HCT116 (cell line): ENCODE measurements around the gene PAAF1. TPM values are rescaled to one million over a fixed set of nuclear protein-coding genes. Genes with fewer than 3 reads are reported as not detected.

ENCODE experiments used
- ATAC-seq: fragments of 200-7000 bp; cut with Tn5 transposase; 2 replicates; pipeline ENCODE4 v1.9.1; 2020; ENCODE audit warnings: mild to moderate bottlenecking, moderate library complexity
- BruUV-seq: library from RNA; stranded (reverse); fragments of 400-500 nt; replicated peaks from 2 replicates; lab custom pipeline; 2021; lab: Mats Ljungman, UMichigan
- CTCF ChIA-PET: fragments of 300-600 bp; sonication (Branson Sonifier 250); formaldehyde crosslinking; loops from one replicate; lab custom pipeline; 2021; ENCODE audit warnings: antibody characterized with exemption; lab: Charles Lee
- POLR2A ChIA-PET: fragments of 300-600, 350-600 bp; sonication (Branson Sonifier 250); formaldehyde crosslinking; loops from one replicate; lab custom pipeline; 2021; ENCODE audit warnings: antibody characterized with exemption; lab: Charles Lee
- RAD21 ChIA-PET, 2 experiments: fragments of 300-600 bp; sonication (Branson Sonifier 250); formaldehyde crosslinking; loops; one replicate each; lab custom pipeline; 2023; ENCODE audit warnings: low total read pairs in 2 of 2; ENCODE audit not compliant: uncharacterized antibody in 2 of 2, unreplicated experiment in 2 of 2, low non-redundant PET in 1 of 2; lab: Charles Lee
- DNase-seq: peaks from one replicate; pipeline ENCODE4 v3.0.0-alpha.2; 2010; ENCODE audit warnings: low read depth, low spot score
- H2AFZ ChIP-seq: fragments of 200-600 bp; shearing (Covaris generic), sonication (generic); 2 replicates; pipeline ENCODE4 v1.6.1; 2017; ENCODE audit warnings: low read depth, mixed run types, mixed read lengths, antibody characterized with exemption, low read length; ENCODE audit not compliant: poor library complexity, severe bottlenecking
- H3K27ac ChIP-seq: 2 replicates; pipeline ENCODE4 v1.5.1; 2012; ENCODE audit warnings: low read depth, low read length
- H3K27me3 ChIP-seq: fragments of 200-600 bp; sonication (generic); 2 replicates; pipeline ENCODE4 v1.6.1; 2016; ENCODE audit warnings: mixed run types, low read length, mixed read lengths; ENCODE audit not compliant: insufficient read depth
- H3K36me3 ChIP-seq, 2 experiments: fragments of 200-500 bp in 1 of 2; fragments of 200-600 bp in 1 of 2; sonication (Bioruptor generic) in 1 of 2; sonication (generic) in 1 of 2; 2 replicates each; pipeline versions ENCODE4 v1.5.1 to v1.6.1; 2014 to 2016; ENCODE audit warnings: low read length in 2 of 2, inconsistent platforms in 1 of 2, mixed read lengths in 1 of 2, mixed run types in 1 of 2; ENCODE audit not compliant: insufficient read depth in 2 of 2, control insufficient read depth in 1 of 2
- H3K4me1 ChIP-seq, 2 experiments: fragments of 200-600 bp in 1 of 2; sonication (generic) in 1 of 2; 2 replicates each; pipeline versions ENCODE4 v1.5.1 to v1.6.1; 2012 to 2017; ENCODE audit warnings: low read length in 2 of 2, inconsistent platforms in 1 of 2, mild to moderate bottlenecking in 1 of 2, mixed read lengths in 1 of 2, mixed run types in 1 of 2, moderate library complexity in 1 of 2; ENCODE audit not compliant: insufficient read depth in 2 of 2, control insufficient read depth in 1 of 2
- H3K4me2 ChIP-seq: fragments of 200-600 bp; sonication (generic); 2 replicates; pipeline ENCODE4 v1.6.1; 2017; ENCODE audit warnings: mixed run types, low read length, mixed read lengths
- H3K4me3 ChIP-seq, 2 experiments: fragments of 200-600 bp in 1 of 2; sonication (generic) in 1 of 2; replicated peaks in 1 of 2; 2 replicates each; pipeline ENCODE4 v1.5.1; 2011 to 2016; ENCODE audit warnings: low read length in 2 of 2, control low read depth in 1 of 2, low read depth in 1 of 2, mild to moderate bottlenecking in 1 of 2, mixed read lengths in 1 of 2, mixed run types in 1 of 2
- H3K79me2 ChIP-seq: fragments of 200-600 bp; sonication (generic); 2 replicates; pipeline ENCODE4 v1.6.1; 2017; ENCODE audit warnings: mild to moderate bottlenecking, mixed run types, low read length, moderate library complexity, mixed read lengths; ENCODE audit not compliant: insufficient read depth
- H3K9ac ChIP-seq: fragments of 200-600 bp; sonication (generic); 2 replicates; pipeline ENCODE4 v1.6.1; 2016; ENCODE audit warnings: low read length, mixed read lengths
- H3K9me2 ChIP-seq: fragments of 200-600 bp; sonication (generic), shearing (Covaris generic); 2 replicates; pipeline ENCODE4 v1.6.1; 2017; ENCODE audit warnings: mixed run types, mild to moderate bottlenecking, moderate library complexity; ENCODE audit not compliant: insufficient read depth
- H3K9me3 ChIP-seq, 2 experiments: fragments of 200-500 bp in 1 of 2; fragments of 200-600 bp in 1 of 2; sonication (Bioruptor generic) in 1 of 2; sonication (generic) in 1 of 2; 2 replicates each; pipeline ENCODE4 v1.6.1; 2014 to 2017; ENCODE audit warnings: low read length in 2 of 2, mixed read lengths in 2 of 2, inconsistent platforms in 1 of 2, low read depth in 1 of 2, mild to moderate bottlenecking in 1 of 2, mixed run types in 1 of 2, moderate library complexity in 1 of 2; ENCODE audit not compliant: control insufficient read depth in 1 of 2, insufficient read depth in 1 of 2
- H4K20me1 ChIP-seq: fragments of 200-600 bp; sonication (generic), shearing (Covaris generic); 2 replicates; pipeline ENCODE4 v1.6.1; 2017; ENCODE audit warnings: mixed run types, mild to moderate bottlenecking, moderate library complexity; ENCODE audit not compliant: insufficient read depth
- ATF3 ChIP-seq: IDR thresholded peaks from 2 replicates; pipeline ENCODE4 v1.6.1; 2012
- CEBPB ChIP-seq: IDR thresholded peaks from 2 replicates; pipeline ENCODE4 v1.6.1; 2012; ENCODE audit warnings: low read depth
- CTCF ChIP-seq, 3 experiments: fragments of 200-600 bp in 1 of 3; sonication (generic) in 1 of 3; IDR thresholded peaks in 2 of 3; conservative IDR thresholded peaks in 1 of 3; 2 replicates each; pipeline ENCODE4 v1.5.1; 2012 to 2017; ENCODE audit warnings: low read depth in 2 of 3, low read length in 2 of 3, antibody characterized with exemption in 1 of 3, borderline replicate concordance in 1 of 3, control low read depth in 1 of 3, mild to moderate bottlenecking in 1 of 3, mixed read lengths in 1 of 3, mixed run types in 1 of 3, moderate library complexity in 1 of 3; ENCODE audit not compliant: insufficient read depth in 1 of 3
- EGR1 ChIP-seq: IDR thresholded peaks from 2 replicates; pipeline ENCODE4 v1.6.1; 2012; ENCODE audit warnings: low read depth
- ELF1 ChIP-seq: IDR thresholded peaks from 2 replicates; pipeline ENCODE4 v1.6.1; 2012; ENCODE audit warnings: low read depth, borderline replicate concordance
- EZH2 ChIP-seq: fragments of 200-600 bp; sonication (generic); IDR thresholded peaks from 2 replicates; pipeline ENCODE4 v1.6.1; 2017; ENCODE audit warnings: antibody characterized with exemption, mixed run types
- EZH2phosphoT487 ChIP-seq: fragments of 200-600 bp; IDR thresholded peaks from 2 replicates; pipeline ENCODE4 v1.6.1; 2018; ENCODE audit warnings: antibody characterized with exemption, borderline replicate concordance
- FOSL1 ChIP-seq: IDR thresholded peaks from 2 replicates; pipeline ENCODE4 v1.6.1; 2012; ENCODE audit warnings: low read depth
- JUND ChIP-seq: IDR thresholded peaks from 2 replicates; pipeline ENCODE4 v1.6.1; 2012
- POLR2A ChIP-seq: IDR thresholded peaks from 2 replicates; pipeline ENCODE4 v1.7.0; 2011; ENCODE audit warnings: borderline replicate concordance; ENCODE audit not compliant: insufficient read depth, insufficient read length; ENCODE audit errors: extremely low read depth
- RAD21 ChIP-seq: IDR thresholded peaks from 2 replicates; pipeline ENCODE4 v1.6.1; 2012; ENCODE audit warnings: low read depth, mild to moderate bottlenecking
- SIN3A ChIP-seq: IDR thresholded peaks from 2 replicates; pipeline ENCODE4 v1.6.1; 2012; ENCODE audit warnings: low read depth
- SRF ChIP-seq: IDR thresholded peaks from 2 replicates; pipeline ENCODE4 v1.6.1; 2012; ENCODE audit warnings: low read depth
- YY1 ChIP-seq: IDR thresholded peaks from 2 replicates; pipeline ENCODE4 v1.6.1; 2011; ENCODE audit warnings: low read length, low read depth, moderate library complexity, mild to moderate bottlenecking; ENCODE audit not compliant: insufficient replicate concordance; ENCODE audit errors: extremely low read depth
- ZBTB33 ChIP-seq: IDR thresholded peaks from 2 replicates; pipeline ENCODE4 v1.6.1; 2011; ENCODE audit warnings: mild to moderate bottlenecking, low read length, moderate library complexity; ENCODE audit not compliant: insufficient replicate concordance; ENCODE audit errors: extremely low read depth
- ZFX ChIP-seq: fragments of 450-650 bp; IDR thresholded peaks from 2 replicates; pipeline ENCODE4 v1.6.1; 2017
- intact Hi-C: fragments of 100-400 bp; cut with micrococcal nuclease; formaldehyde crosslinking; loops from 2 replicates; pipeline ENCODE4 v1.10.0; 2022
- total RNA-seq: library from RNA; stranded (reverse); gene quantifications from one replicate; pipeline ENCODE4 v1.2.1, GENCODE V29; 2021; ENCODE audit not compliant: unreplicated experiment
- TF ChIP-seq, protein P1 (sequence below): IDR thresholded peaks from 2 replicates; pipeline ENCODE4 v1.6.1; 2012
- TF ChIP-seq, protein P2 (sequence below): IDR thresholded peaks from 2 replicates; pipeline ENCODE4 v1.6.1; 2012; ENCODE audit warnings: low read depth

PAAF1 gene
- total RNA-seq, 1 experiment from 2014 or later = 15.5 TPM

DNA sequence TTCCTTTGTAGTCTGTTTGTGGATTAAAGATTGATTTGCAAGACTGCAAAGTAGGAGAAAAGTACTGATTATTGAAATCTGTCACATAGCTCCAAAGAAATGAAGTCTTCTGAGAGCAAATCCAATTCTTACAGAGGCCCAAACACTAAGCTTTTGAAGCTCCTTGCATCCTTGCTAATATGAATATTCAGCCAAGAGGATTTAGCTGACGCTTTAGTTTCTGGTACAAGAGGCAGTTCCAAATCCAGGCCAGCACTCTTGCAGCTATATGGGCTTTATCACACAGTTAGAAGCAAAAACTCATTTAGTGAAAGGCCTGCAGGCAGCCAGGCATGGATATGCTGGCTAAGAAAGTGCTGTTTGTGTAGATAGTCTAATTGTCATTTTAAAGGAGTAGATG lies 12.7 kb downstream of the PAAF1 start:
- ChIA-PET CTCF (no interaction called here), POLR2A (no interaction called here), RAD21 (no interaction called here)
- H3K27ac ChIP-seq = no peak overlapping the region
- no peaks in the 10 kb centered on the region for H4K20me1 ChIP-seq
- H3K9ac ChIP-seq = no peak overlapping the region
- no peaks in the 10 kb centered on the region for H3K79me2 ChIP-seq
- no peaks in the 10 kb centered on the region for H3K4me1 ChIP-seq
- DNase-seq = no peak
- no peak for ATAC-seq
- H3K36me3 ChIP-seq = no peaks in the 10 kb centered on the region
- no peaks in the 10 kb centered on the region for H3K27me3 ChIP-seq
- BruUV-seq = no TSS peak
- no peaks in the 10 kb centered on the region for H3K9me2 ChIP-seq
- TF ChIP-seq RAD21 (no peak), SRF (no peak), ATF3 (no peak), EGR1 (no peak), ZBTB33 (no peak), POLR2A (no peak), JUND (no peak), ZFX (no peak), ELF1 (no peak), CTCF (IDR thresholded peaks at IDR 0.05 in 2 of 3, conservative IDR thresholded peaks at IDR 0.05 in 1 of 3; ENCODE audit: borderline replicate concordance in 1 of 3, insufficient read depth in 1 of 3, low read depth in 2 of 3, low read length in 2 of 3) (no peak), SIN3A (no peak), CEBPB (no peak), EZH2 (no peak), FOSL1 (no peak), EZH2phosphoT487 (no peak), YY1 (no peak)
- TF ChIP-seq, protein P1, sequence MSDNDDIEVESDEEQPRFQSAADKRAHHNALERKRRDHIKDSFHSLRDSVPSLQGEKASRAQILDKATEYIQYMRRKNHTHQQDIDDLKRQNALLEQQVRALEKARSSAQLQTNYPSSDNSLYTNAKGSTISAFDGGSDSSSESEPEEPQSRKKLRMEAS = no peak
- TF ChIP-seq, protein P2, sequence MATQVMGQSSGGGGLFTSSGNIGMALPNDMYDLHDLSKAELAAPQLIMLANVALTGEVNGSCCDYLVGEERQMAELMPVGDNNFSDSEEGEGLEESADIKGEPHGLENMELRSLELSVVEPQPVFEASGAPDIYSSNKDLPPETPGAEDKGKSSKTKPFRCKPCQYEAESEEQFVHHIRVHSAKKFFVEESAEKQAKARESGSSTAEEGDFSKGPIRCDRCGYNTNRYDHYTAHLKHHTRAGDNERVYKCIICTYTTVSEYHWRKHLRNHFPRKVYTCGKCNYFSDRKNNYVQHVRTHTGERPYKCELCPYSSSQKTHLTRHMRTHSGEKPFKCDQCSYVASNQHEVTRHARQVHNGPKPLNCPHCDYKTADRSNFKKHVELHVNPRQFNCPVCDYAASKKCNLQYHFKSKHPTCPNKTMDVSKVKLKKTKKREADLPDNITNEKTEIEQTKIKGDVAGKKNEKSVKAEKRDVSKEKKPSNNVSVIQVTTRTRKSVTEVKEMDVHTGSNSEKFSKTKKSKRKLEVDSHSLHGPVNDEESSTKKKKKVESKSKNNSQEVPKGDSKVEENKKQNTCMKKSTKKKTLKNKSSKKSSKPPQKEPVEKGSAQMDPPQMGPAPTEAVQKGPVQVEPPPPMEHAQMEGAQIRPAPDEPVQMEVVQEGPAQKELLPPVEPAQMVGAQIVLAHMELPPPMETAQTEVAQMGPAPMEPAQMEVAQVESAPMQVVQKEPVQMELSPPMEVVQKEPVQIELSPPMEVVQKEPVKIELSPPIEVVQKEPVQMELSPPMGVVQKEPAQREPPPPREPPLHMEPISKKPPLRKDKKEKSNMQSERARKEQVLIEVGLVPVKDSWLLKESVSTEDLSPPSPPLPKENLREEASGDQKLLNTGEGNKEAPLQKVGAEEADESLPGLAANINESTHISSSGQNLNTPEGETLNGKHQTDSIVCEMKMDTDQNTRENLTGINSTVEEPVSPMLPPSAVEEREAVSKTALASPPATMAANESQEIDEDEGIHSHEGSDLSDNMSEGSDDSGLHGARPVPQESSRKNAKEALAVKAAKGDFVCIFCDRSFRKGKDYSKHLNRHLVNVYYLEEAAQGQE = no peak
- intact Hi-C loops = no loop called here
- H2AFZ ChIP-seq = no peak overlapping the region
- H3K4me2 ChIP-seq = no peak overlapping the region
- H3K4me3 ChIP-seq = no peak overlapping the region
- no peaks in the 10 kb centered on the region for H3K9me3 ChIP-seq
